GM10248 (cell line): ENCODE measurements around the gene ABTB1.

Experiments used
- CTCF ChIA-PET: fragments of 300-600 bp; sonication (Branson Sonifier 250); formaldehyde crosslinking; extraction: SDS; loops from one replicate; lab custom pipeline; 2021; ENCODE audit warnings: antibody characterized with exemption; lab: Yijun Ruan, JAX
- POLR2A ChIA-PET: fragments of 350-650 bp; sonication (Branson Sonifier 250); formaldehyde crosslinking; extraction: SDS; loops from one replicate; lab custom pipeline; 2020; ENCODE audit warnings: antibody characterized with exemption; lab: Yijun Ruan, JAX
- DNase-seq: peaks from one replicate; pipeline ENCODE4 v3.0.0; 2012; ENCODE audit errors: extremely low spot score
- TF ChIP-seq, protein P1 (sequence below): IDR thresholded peaks from 2 replicates; pipeline ENCODE4 v1.5.1; 2012; ENCODE audit warnings: mild to moderate bottlenecking, low read depth; ENCODE audit errors: extremely low read depth, missing control alignments, control extremely low read depth

The ABTB1 gene

DNA sequence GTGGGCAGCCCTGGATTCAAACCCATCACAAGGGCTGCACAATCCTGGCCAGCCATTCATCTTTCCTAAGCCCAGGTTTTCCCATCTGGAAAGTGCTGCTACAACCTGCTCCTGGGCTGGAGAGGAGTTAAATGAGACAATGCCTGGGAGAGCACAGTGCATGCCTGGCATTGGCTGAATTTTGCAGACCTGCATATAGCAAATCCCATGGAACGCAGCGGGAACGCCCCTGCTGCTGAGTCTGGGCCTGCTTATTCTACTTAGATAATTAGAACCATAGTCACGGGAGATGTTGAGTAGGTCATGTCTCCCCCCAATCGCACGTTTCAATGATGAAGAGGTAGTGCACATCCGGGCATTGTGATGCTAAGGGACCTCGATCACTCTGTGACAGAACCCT, 46.6 kb downstream of the ABTB1 start:
- TF ChIP-seq, protein P1, sequence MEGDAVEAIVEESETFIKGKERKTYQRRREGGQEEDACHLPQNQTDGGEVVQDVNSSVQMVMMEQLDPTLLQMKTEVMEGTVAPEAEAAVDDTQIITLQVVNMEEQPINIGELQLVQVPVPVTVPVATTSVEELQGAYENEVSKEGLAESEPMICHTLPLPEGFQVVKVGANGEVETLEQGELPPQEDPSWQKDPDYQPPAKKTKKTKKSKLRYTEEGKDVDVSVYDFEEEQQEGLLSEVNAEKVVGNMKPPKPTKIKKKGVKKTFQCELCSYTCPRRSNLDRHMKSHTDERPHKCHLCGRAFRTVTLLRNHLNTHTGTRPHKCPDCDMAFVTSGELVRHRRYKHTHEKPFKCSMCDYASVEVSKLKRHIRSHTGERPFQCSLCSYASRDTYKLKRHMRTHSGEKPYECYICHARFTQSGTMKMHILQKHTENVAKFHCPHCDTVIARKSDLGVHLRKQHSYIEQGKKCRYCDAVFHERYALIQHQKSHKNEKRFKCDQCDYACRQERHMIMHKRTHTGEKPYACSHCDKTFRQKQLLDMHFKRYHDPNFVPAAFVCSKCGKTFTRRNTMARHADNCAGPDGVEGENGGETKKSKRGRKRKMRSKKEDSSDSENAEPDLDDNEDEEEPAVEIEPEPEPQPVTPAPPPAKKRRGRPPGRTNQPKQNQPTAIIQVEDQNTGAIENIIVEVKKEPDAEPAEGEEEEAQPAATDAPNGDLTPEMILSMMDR, result no peak
- ChIA-PET POLR2A (no interaction called here), CTCF (no interaction called here)
- no peak for DNase-seq

DNA sequence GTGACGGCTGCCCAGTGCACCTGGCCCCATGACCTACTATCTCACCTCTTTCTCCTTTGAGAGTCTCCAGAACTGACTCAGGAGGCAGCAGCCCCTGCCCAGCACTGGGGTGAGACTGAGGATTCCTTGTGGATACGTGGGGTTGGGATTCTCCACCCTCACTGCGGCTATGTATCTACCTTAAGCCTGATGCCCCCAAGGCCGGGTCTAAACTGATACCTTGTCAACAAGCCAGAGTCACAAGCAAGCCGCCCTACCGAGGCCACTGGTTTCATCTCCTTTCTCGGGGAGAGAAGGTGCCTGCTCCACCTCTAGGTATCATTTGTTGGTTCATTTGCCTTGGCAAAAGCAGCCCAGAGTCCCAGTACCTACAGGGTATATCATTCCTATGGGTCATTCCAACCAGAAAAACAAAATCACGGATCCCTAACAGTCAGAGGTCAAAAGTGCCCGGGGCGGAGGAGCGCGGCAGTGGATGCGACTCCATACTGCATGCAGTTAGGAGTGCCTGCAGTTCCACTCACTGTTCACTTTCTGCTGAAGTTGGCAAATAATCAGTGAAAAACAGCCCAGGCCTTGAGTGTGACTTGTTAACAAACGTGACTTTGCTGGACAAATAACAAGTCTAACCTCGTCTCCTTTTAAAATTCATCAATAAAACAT, 47.5 kb downstream of the ABTB1 start:
- CTCF ChIA-PET, result no interaction called here
- DNase-seq, result no peak
- POLR2A ChIA-PET, result no interaction called here
- TF ChIP-seq, protein P1, result no peak

DNA sequence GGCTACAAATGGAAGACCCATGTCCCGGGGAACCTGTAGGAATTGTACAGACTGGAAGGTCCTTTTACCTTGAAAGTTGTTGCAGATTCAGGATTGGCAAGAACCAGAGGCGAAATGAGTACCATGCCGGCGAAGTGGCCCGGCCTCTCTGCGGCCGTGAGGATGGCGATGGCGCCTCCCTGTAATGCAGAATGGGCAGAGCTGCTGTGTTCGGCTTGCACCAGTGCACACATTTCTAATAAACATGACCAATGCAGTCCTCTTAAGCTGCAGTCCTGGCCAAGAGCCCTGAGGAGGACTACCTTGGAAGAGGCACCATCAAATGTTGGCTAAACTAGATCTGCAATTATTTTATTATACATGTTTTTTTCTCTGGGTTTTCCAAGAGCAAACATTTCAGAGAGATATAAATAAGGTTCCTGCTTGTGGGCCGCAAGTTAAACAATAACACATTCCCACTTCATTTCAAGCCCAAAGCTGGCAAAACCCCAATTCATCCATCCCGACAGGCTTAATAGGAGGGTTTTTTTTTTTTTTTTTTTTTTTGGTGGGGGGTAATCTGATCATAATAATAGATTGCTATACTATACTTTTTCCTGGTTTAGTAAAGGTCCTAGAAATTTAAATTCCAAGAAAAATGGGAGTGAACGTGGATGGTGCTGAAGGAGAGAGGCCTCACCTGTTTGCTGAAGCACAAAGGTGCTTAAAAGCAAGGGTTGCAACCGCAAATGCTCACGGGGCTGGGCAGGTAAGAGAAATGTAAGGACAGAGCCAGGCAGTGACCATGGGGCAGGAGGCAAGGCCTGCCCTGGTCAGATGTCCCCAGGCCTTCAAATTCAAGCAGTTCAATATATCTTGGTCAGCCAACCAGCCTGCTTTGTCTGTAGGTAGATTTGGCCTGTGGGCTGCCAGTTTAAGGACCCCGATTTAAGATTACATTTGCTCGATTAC, 48.5 kb downstream of the ABTB1 start:
- TF ChIP-seq, protein P1, result no peak
- DNase-seq, result no peak
- ChIA-PET CTCF (no interaction called here), POLR2A (no interaction called here)

DNA sequence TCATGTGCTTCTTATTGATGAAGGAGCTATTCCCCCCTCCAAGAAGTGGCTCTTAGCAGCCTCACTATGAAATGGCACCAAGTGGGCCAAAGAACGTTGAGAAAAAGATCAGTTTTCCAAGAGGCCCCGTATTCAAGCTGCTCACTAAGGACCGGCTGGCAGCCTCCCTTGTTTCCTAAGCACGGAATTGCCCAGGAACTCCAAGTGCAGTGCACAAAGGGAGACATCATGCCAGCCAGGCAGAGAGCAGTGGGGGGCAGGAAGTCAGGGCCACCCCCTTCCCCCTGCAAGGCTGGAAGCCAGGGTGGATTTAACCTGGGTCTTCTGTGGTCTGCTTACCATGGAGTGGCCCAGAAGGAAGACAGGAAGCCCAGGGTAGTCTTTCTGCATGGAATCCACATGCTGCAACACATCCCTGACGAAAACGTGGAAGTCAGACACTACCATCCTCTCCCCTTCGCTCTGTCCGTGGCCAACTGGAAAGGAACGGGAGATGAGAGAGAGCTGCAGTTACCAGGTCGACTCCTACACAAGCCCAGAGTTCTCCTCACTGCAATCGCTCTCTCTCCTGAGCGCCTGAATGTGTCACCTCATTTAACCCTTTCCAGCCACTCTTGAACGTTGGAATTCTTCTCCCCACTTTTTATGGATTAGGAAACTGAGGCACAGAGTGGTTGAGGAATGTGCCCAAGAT, 49.5 kb downstream of the ABTB1 start:
- POLR2A ChIA-PET, result no interaction called here
- DNase-seq, result no peak
- CTCF ChIA-PET, result interaction anchor here (0.7 kb wide), 1 partner anchor 57 kb away, joined by 3 read pairs; no protein-coding TSS in a partner anchor
- TF ChIP-seq, protein P1, result no peak

DNA sequence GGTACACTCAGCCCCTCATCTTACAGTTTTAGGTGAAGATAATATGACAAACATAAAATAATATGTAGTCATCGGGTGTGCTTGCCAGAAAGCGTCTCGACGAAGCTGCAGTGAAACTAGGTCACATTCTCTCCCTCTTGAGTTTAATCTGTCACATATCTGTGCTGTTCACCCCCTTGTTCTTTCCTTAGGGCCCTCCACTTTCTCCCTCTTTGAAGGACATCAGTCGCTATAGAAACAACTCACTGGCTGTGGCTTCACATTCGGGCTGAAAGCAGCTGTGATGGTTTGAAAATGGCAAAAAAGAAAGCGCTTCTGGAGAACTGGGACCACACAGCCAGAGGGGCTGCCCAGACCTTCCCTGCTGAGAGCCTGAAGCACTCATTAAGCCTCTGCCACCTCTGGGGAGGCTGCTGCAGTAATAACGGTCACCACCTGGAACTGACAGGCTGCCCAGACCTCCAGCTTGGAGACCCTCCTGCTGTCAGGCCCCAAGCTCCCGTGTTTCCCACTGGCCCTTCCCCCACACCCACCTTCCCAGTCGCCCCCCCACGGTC, 50.3 kb downstream of the ABTB1 start:
- no peak for DNase-seq
- TF ChIP-seq, protein P1, result no peak
- POLR2A ChIA-PET, result no interaction called here
- CTCF ChIA-PET, result interaction anchor here (0.7 to 1.7 kb wide), 4 partner anchors 9 to 56 kb away, joined by 3 to 5 read pairs (median 3); no protein-coding TSS in a partner anchor

DNA sequence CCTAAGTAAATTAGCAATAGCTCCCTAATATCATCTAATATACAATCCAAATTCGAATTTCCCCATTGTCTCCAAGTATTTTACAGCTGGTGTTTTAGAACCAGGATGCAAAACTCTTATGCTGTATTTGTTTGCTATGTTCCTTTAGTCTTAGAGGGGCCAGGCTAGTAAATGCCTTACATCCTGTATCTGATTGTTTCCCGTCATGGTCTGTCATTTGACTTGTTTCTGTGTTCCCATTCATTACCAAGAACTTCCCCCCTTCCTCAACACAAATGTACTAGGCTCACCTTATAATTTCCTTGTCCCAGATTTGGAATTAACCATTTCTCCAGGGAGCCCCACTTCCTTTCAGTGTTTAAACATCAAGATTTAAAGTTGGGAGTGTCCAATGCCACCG, 54.1 kb downstream of the ABTB1 start:
- CTCF ChIA-PET, result interaction anchor here (1.1 kb wide), 2 partner anchors 9 to 105 kb away, joined by 3 read pairs; no protein-coding TSS in a partner anchor
- TF ChIP-seq, protein P1, result no peak
- POLR2A ChIA-PET, result no interaction called here
- DNase-seq, result no peak
